Thymus (tissue), 11 donors: ENCODE results near the gene ANKUB1. TPM values are rescaled to one million over a fixed set of nuclear protein-coding genes. Genes with fewer than 3 reads are reported as not detected.

Experiments
- DNase-seq, 9 donors: peaks; one replicate each; pipeline ENCODE4 v3.0.0-alpha.2; 2013; ENCODE audit warnings: low spot score in 9 of 9, low read depth in 6 of 9, missing footprints in 1 of 9
- H3K27ac ChIP-seq, 2 donors: one replicate each; pipeline ENCODE4 v1.5.1; 2013; ENCODE audit warnings: control low read depth in 1 of 2, low read depth in 1 of 2, low read length in 1 of 2, mild to moderate bottlenecking in 1 of 2, moderate library complexity in 1 of 2
- H3K27me3 ChIP-seq, 2 donors: one replicate each; pipeline ENCODE4 v1.5.1; 2013; ENCODE audit warnings: low read length in 1 of 2; ENCODE audit not compliant: control insufficient read depth in 2 of 2, insufficient read depth in 1 of 2
- H3K36me3 ChIP-seq, 2 donors: one replicate each; pipeline ENCODE4 v1.5.1; 2013; ENCODE audit warnings: low read length in 1 of 2, mild to moderate bottlenecking in 1 of 2, moderate library complexity in 1 of 2; ENCODE audit not compliant: control insufficient read depth in 2 of 2, insufficient read depth in 2 of 2
- H3K4me1 ChIP-seq, 2 donors: one replicate each; pipeline ENCODE4 v1.5.1; 2013; ENCODE audit warnings: low read length in 2 of 2; ENCODE audit not compliant: control insufficient read depth in 2 of 2, insufficient read depth in 2 of 2
- H3K4me3 ChIP-seq, 2 donors: one replicate each; pipeline ENCODE4 v1.5.1; 2013; ENCODE audit warnings: low read length in 2 of 2, control low read depth in 1 of 2, mild to moderate bottlenecking in 1 of 2
- H3K9me3 ChIP-seq, 2 donors: one replicate each; pipeline ENCODE4 v1.5.1; 2013; ENCODE audit warnings: low read length in 1 of 2, mild to moderate bottlenecking in 1 of 2; ENCODE audit not compliant: control insufficient read depth in 2 of 2, insufficient read depth in 1 of 2
- WGBS: extraction: QIAGEN DNeasy Blood & Tissue Kit; methylation state at CpG from one replicate; pipeline ENCODE4 v1.1.7; 2013; 5-methylcytosine and 5-hydroxymethylcytosine counted together
- polyA plus RNA-seq: library from polyadenylated mRNA; stranded (reverse); fragments of 200-250 nt; gene quantifications from one replicate; pipeline ENCODE4 v1.2.3, GENCODE V29; 2013
- total RNA-seq: library from RNA; stranded (reverse); fragments of 120-200 nt; gene quantifications from one replicate; pipeline ENCODE4 v1.2.4, GENCODE V29; 2013
- donor health status: healthy.

The ANKUB1 gene
- total and polyA plus RNA-seq, 2 donors: not detected

DNA sequence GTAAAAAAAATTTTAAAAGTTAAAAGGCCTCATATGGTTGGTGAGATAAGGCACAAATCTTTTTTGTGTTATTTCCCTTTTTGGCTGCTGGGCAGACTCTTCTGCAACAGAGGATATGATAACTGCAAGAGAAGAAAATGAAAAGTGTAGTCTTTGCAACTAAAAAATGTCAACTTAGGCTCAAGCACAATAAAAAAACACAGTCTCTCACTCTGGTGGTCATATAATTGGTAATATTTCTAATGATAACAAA, 55.5 kb downstream of the ANKUB1 start:
- Histone ChIP-seq H3K4me1 (no peaks in the 10 kb centered on the region), H3K27ac (no peak overlapping the region), H3K4me3 (no peak overlapping the region), H3K36me3 (peaks cover 0 to 12% of the 10 kb centered on the region in 2 donors), H3K9me3 (no peaks in the 10 kb centered on the region), H3K27me3 (no peaks in the 10 kb centered on the region)
- no peak for DNase-seq

DNA sequence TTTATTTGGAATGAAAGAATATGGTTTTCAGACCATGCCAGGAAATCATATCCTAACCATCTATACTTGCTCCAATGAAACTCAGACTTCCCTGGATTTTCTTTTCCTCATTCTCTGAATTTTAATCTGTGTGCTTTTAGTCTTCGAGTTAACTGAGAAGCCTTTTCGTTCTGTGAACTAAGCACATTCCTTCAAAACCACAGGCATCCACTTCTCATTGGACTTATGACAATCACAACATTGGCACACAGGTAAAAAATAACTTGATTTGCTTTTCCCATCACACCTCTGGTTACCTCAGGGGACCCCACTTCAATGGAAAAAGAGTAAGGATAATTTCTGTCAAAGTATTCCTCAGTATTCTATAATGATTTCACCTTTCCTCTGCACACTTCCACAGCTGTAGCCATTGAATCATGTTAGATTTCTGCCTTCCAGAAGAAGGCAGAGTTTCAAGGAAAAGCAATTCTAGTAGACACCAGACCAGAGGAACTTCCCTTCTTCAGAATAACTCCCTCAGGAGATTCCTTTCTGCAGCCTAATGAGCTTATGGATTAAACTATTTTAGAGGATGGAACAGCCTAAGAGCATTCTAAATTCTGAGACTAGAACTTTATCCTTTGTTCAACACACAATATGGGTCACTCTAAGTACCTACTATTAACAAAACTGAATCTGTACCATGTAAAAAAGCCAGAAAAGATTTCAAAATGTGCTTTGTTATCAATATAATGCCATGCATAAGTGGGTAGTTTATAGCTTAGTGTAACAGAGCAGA, 56.0 kb downstream of the ANKUB1 start:
- no peak for DNase-seq
- H3K9me3 ChIP-seq: no peaks in the 10 kb centered on the region

DNA sequence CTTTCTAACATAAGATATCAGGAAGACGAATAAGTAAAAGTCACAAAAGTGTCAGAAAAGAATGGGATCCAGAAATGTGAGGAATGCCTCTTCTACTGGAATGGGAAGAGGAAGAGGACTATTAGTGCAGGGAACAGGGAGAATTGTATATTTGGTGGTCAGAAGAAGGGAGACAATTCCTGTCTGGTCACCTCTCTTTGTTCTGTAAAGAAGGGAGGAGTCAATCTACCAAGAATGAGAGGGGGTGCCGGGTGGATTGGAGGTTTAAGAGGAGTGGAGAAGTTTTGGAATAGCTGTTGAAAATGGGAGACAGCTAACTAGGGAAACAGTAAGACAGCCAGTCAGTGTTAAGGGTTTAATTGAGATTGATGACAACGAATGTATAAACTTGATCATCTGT, 60.1 kb downstream of the ANKUB1 start:
- no peak for DNase-seq
- no peaks in the 10 kb centered on the region for H3K27me3 ChIP-seq
- H3K36me3 ChIP-seq: no peaks in the 10 kb centered on the region
- no peaks in the 10 kb centered on the region for H3K9me3 ChIP-seq
- H3K4me3 ChIP-seq: no peak overlapping the region
- no peaks in the 10 kb centered on the region for H3K4me1 ChIP-seq
- WGBS: 96% methylated on average over 3 of the region's 3 CpGs
- H3K27ac ChIP-seq: no peak overlapping the region

More for the DNA sequence above, 56.0 kb downstream of the ANKUB1 start:
- no peaks in the 10 kb centered on the region for H3K4me1 ChIP-seq
- WGBS: 83% methylated on average over 2 of the region's 2 CpGs
- H3K27ac ChIP-seq: no peak overlapping the region
- peaks cover 0 to 12% of the 10 kb centered on the region in 2 donors for H3K36me3 ChIP-seq
- H3K27me3 ChIP-seq: no peaks in the 10 kb centered on the region
- no peak overlapping the region for H3K4me3 ChIP-seq

DNA sequence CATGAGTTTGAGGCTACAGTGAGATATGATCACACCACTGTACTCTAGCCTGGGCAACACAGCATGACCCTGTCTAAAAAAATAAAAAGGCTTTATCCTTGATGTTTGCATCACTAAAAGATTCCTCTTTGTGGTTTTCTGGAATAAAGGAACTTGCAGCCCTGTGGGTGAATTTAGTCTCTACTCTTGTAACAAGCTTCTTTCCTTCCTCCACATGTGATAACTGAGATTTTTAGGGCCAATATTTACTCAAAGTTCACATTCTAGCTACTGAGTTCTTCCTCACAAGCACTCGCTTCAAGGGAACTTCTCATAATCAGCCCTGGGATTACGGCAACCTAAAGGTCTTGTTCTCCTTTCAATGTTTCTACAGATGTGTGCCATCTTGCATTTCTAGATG, 64.7 kb downstream of the ANKUB1 start:
- WGBS: 99% methylated on average over 2 of the region's 2 CpGs
- H3K36me3 ChIP-seq: no peaks in the 10 kb centered on the region
- no peaks in the 10 kb centered on the region for H3K9me3 ChIP-seq
- no peak overlapping the region for H3K4me3 ChIP-seq
- no peak overlapping the region for H3K27ac ChIP-seq
- no peak for DNase-seq
- H3K4me1 ChIP-seq: no peaks in the 10 kb centered on the region
- no peaks in the 10 kb centered on the region for H3K27me3 ChIP-seq

DNA sequence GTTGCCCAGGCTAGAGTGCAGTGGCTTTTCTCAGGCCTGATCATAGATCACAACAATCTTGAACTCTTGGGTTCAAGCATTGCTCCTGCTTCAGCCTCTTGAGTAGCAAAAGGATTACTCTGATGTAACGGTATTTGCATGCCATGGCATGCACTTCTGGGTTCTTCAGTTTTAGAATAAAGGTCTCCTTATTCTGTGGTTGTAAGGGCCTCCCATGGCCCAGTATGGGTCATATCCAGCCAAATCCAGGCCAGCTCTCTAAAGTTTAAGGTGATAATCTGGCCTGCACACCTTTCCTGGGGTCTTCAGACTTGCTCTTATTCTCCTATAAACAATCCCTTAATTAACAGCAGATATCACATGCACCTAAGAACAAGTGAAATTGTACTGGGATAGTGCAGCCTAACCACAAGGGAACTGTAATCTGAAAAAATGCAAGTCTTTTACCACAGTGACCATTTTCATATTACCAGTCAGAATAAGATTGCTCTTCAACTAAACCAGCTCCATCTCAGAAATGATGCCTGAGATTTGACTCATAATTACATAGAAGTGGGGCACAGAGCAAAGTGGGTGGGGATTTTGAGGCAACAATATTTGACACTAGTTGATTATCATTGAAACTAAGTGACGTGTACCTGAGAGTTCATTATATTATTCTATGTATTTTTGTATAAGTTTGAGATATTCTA, 65.5 kb downstream of the ANKUB1 start:
- H3K36me3 ChIP-seq: no peaks in the 10 kb centered on the region
- no peak for DNase-seq
- 97% methylated on average over 2 of the region's 2 CpGs for WGBS

DNA sequence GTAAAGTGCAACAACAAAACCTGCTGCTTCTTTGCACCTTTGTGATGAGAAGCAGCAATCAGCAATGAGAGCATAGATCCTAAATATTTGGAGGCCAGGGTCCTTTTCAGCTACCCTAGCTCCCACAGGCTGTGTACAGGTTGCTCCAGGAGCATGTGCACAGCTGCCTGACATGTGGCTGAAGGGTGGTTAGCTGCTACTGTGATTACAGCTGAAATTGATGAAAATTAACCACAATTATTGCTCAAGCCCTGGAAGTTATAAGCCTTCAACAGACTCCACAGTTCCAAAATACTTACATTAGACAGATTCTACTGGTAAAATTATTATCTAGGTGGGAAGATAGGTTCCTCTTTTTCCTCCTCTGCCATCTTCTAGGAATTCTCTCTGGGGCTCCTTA, 68.6 kb downstream of the ANKUB1 start:
- Histone ChIP-seq H3K4me3 (no peak overlapping the region), H3K27ac (no peak overlapping the region), H3K4me1 (no peaks in the 10 kb centered on the region), H3K36me3 (no peaks in the 10 kb centered on the region), H3K9me3 (no peaks in the 10 kb centered on the region), H3K27me3 (no peaks in the 10 kb centered on the region)
- no peak for DNase-seq

More for the DNA sequence above, 65.5 kb downstream of the ANKUB1 start:
- no peak overlapping the region for H3K27ac ChIP-seq
- no peak overlapping the region for H3K4me3 ChIP-seq
- no peaks in the 10 kb centered on the region for H3K9me3 ChIP-seq
- no peaks in the 10 kb centered on the region for H3K4me1 ChIP-seq
- no peaks in the 10 kb centered on the region for H3K27me3 ChIP-seq

DNA sequence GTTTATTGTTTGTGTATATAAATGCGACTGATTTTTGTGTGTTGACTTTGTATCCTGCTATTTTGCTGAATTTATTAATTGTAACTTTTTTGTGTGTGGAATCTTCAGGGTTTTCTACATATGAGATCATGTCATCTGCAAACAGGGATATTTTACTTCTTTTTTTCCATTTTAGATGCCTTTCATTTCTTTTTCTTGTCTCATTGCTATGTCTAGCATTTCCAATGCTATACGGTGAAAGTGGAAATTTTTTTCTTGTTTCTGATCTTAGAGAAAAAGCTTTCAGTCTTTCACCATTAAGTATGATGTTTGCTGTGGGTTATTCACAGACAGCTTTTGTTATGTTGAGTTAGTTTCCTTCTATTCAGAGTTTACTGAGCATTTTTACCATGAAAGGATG, 71.4 kb downstream of the ANKUB1 start:
- no peaks in the 10 kb centered on the region for H3K36me3 ChIP-seq
- no peak for DNase-seq
- WGBS: 98% methylated on average over 2 of the region's 2 CpGs

DNA sequence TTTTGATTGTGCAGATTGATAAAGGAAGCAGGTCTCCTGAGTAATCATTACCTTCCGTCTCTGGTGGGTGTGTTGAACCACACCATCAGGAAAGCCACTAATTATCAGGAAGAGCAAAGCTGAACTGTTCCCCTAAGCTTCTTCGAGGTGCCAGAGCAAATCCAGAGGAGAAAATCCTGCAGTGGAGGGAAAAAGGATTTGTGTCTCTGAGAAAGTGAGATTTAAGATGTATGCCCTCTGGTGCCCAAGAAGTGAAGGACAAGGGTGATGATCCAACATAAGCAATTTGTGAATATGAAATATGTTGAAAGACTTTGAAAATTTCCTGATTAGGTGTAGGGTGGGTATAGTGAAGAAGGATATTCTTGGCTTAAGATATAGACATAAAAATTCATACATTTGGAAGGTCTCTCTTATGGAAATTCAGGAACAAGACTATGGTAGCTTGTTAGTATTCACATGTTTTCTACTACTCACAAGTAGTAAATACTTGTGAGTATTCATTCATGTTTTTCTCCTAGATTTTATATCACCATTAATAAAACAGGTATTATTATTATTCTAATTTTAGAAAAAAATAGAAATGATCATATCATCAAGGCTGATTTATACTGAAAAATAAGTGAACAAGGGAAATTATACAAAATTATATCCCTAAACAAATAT, 74.8 kb downstream of the ANKUB1 start:
- Histone ChIP-seq H3K4me3 (no peak overlapping the region), H3K9me3 (no peaks in the 10 kb centered on the region), H3K36me3 (no peaks in the 10 kb centered on the region), H3K27me3 (no peaks in the 10 kb centered on the region), H3K27ac (no peak overlapping the region), H3K4me1 (no peaks in the 10 kb centered on the region)
- WGBS: 48% methylated on average over 2 of the region's 2 CpGs
- DNase-seq: peak in 6 of 9 donors; percentile 2 to 41 (median 14)

More for the DNA sequence above, 71.4 kb downstream of the ANKUB1 start:
- Histone ChIP-seq H3K27me3 (no peaks in the 10 kb centered on the region), H3K4me3 (no peak overlapping the region), H3K27ac (no peak overlapping the region), H3K4me1 (no peaks in the 10 kb centered on the region), H3K9me3 (no peaks in the 10 kb centered on the region)

DNA sequence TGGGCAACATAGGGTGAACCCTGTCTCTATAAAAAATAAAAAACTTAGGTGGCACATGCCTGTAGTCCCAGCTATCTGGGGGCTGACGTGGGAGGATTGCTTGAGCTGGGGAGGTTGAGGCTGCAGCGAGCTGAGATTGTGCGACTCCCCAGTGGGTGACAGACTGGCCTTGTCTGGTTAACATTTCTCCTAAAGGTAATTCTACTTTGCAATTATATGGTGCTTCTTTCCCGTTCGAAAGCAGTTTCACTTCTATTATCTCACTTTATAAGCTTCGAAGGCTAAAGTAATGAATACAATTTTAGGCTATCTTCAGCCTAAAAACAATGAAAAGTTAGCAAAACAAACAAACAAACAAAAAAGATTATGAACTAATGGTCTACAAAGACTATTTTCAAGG, 75.4 kb downstream of the ANKUB1 start:
- no peaks in the 10 kb centered on the region for H3K36me3 ChIP-seq
- no peaks in the 10 kb centered on the region for H3K4me1 ChIP-seq
- no peak for DNase-seq
- WGBS: 98% methylated on average over 6 of the region's 6 CpGs
- H3K4me3 ChIP-seq: no peak overlapping the region
- H3K27ac ChIP-seq: no peak overlapping the region
- H3K27me3 ChIP-seq: no peaks in the 10 kb centered on the region
- H3K9me3 ChIP-seq: no peaks in the 10 kb centered on the region
